MM.1S (cell line): ENCODE results near the gene AEBP1.

Experiments
- CTCF ChIP-seq: fragments of 300-600 bp; sonication (generic); IDR thresholded peaks from 2 replicates; pipeline ENCODE4 v1.5.1; 2016; ENCODE audit warnings: antibody characterized with exemption, low read length, mixed read lengths
- EZH2phosphoT487 ChIP-seq: fragments of 300-600 bp; sonication (generic); IDR thresholded peaks from 2 replicates; pipeline ENCODE4 v1.6.1; 2018; ENCODE audit warnings: antibody characterized with exemption, low read length

DNA sequence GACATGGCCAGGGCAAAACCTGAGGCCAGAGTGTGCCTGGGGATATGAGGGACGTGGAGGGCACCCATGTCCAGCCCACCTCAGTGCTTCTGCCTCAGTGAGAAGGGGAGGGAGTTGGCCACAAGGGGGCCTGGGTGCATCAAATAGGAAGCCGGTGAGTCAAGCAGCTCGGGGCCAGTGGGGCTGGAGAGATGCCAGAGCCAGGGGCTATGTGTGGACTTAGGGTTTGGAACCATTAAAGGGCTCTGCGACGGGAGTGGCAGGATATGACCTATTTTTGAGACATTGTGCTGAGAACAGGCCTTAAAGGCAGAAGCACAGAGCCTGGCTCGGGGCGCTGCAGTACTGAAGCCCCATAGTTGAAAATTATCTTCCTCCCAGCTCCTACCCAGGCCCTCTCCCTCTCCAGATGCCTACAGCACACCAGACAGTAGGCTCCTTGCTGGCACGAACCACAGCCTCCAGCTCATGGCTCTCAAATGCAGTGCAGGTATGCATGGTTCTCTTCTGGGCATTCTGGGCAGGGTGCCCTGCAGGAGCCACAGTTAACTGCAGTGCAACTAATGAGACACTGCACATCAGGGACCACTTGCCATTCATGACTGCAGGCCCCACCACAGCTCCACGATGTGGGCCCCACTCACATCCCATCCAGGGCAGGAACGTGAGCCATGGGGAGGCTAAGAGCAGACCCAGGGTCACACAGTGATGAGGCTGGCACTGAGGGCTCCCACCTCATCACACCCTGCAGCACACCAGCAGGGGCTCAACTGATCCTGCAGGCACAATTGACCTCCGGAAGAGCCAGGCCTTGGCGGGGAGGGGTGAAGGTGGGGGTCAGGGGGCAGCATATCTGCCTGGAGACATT, 31.5 kb upstream of the AEBP1 start:
- TF ChIP-seq EZH2phosphoT487 (no peak), CTCF (peak; percentile 46)
